Measurements from ENCODE around the gene APCS. TPM values are rescaled to one million over a fixed set of nuclear protein-coding genes. Genes with fewer than 3 reads are reported as not detected.

The APCS gene
- polyA plus RNA-seq, 1 donor from 2014 or later, result not detected

- H3K9me2 ChIP-seq (ENCODE audit: insufficient read depth, low read length), result no peaks in the 10 kb centered on the region
- no peak overlapping the region for H3K4me3 ChIP-seq (ENCODE audit: low read length)
- TF ChIP-seq RAD21 (conservative IDR thresholded peaks at IDR 0.05), result no peak
- TF ChIP-seq SMC3 (conservative IDR thresholded peaks at IDR 0.05; ENCODE audit: poor library complexity), result no peak
- TF ChIP-seq TAF1 (IDR thresholded peaks at IDR 0.05; ENCODE audit: low read depth), result no peak
- TF ChIP-seq REST (IDR thresholded peaks at IDR 0.05; ENCODE audit: borderline replicate concordance), result no peak
- TF ChIP-seq EZH2 (IDR thresholded peaks at IDR 0.05; ENCODE audit: borderline replicate concordance, insufficient read depth, low read length, poor library complexity, severe bottlenecking), result no peak
- no peak for TF ChIP-seq POLR2AphosphoS5 (IDR thresholded peaks at IDR 0.05)
- TF ChIP-seq MXI1 (conservative IDR thresholded peaks at IDR 0.05; ENCODE audit: poor library complexity, severe bottlenecking), result no peak
- no peak for TF ChIP-seq EP300 (conservative IDR thresholded peaks at IDR 0.05; ENCODE audit: poor library complexity, severe bottlenecking)
- TF ChIP-seq CTCF (IDR thresholded peaks at IDR 0.05; ENCODE audit: poor library complexity, severe bottlenecking), result no peak
- no peaks in the 10 kb centered on the region for H4K20me1 ChIP-seq (ENCODE audit: insufficient read depth)
- no peak overlapping the region for H3K4me2 ChIP-seq (ENCODE audit: low read length)
- H3K36me3 ChIP-seq (ENCODE audit: insufficient read depth, low read length), result no peaks in the 10 kb centered on the region
- no peak overlapping the region for H3K27ac ChIP-seq (ENCODE audit: low read length)
- H3K27me3 ChIP-seq (ENCODE audit: insufficient read depth, low read depth, low read length), result no peaks in the 10 kb centered on the region
- no peak overlapping the region for H3K9ac ChIP-seq (ENCODE audit: low read length)
- H3K9me3 ChIP-seq (ENCODE audit: low read length), result no peaks in the 10 kb centered on the region
- no peaks in the 10 kb centered on the region for H3K79me2 ChIP-seq (replicated peaks; ENCODE audit: insufficient read depth, low read length)
- no peak overlapping the region for H2AFZ ChIP-seq (ENCODE audit: low read depth, low read length)
- H3F3A ChIP-seq (ENCODE audit: insufficient read depth, low read length, poor library complexity, severe bottlenecking), result no peaks in the 10 kb centered on the region
Measured at GRCh38 chr1:159560599-159560998, 27.0 kb upstream of the APCS start.

GRCh38 chr1:159561497-159561896, 26.1 kb upstream of the APCS start:
- Histone ChIP-seq H3K9me2 (ENCODE audit: insufficient read depth, low read length) (no peaks in the 10 kb centered on the region), H3K9ac (ENCODE audit: low read length) (no peak overlapping the region), H4K20me1 (ENCODE audit: insufficient read depth) (no peaks in the 10 kb centered on the region), H3K36me3 (ENCODE audit: insufficient read depth, low read length) (no peaks in the 10 kb centered on the region), H3K27me3 (ENCODE audit: insufficient read depth, low read depth, low read length) (no peaks in the 10 kb centered on the region), H3K79me2 (replicated peaks; ENCODE audit: insufficient read depth, low read length) (no peaks in the 10 kb centered on the region), H2AFZ (ENCODE audit: low read depth, low read length) (no peak overlapping the region), H3K4me2 (ENCODE audit: low read length) (no peak overlapping the region), H3F3A (ENCODE audit: insufficient read depth, low read length, poor library complexity, severe bottlenecking) (no peaks in the 10 kb centered on the region), H3K27ac (ENCODE audit: low read length) (no peak overlapping the region), H3K4me3 (ENCODE audit: low read length) (no peak overlapping the region), H3K9me3 (ENCODE audit: low read length) (no peaks in the 10 kb centered on the region)
- no peak for TF ChIP-seq POLR2AphosphoS5 (IDR thresholded peaks at IDR 0.05)

- no peak for TF ChIP-seq EP300 (conservative IDR thresholded peaks at IDR 0.05; ENCODE audit: poor library complexity, severe bottlenecking)
- TF ChIP-seq SMC3 (conservative IDR thresholded peaks at IDR 0.05; ENCODE audit: poor library complexity), result no peak
- no peak for TF ChIP-seq POLR2AphosphoS5 (IDR thresholded peaks at IDR 0.05)
- no peak for TF ChIP-seq CTCF (IDR thresholded peaks at IDR 0.05; ENCODE audit: poor library complexity, severe bottlenecking)
- no peak for TF ChIP-seq TAF1 (IDR thresholded peaks at IDR 0.05; ENCODE audit: low read depth)
- TF ChIP-seq MXI1 (conservative IDR thresholded peaks at IDR 0.05; ENCODE audit: poor library complexity, severe bottlenecking), result no peak
- TF ChIP-seq RAD21 (conservative IDR thresholded peaks at IDR 0.05), result no peak
- TF ChIP-seq EZH2 (IDR thresholded peaks at IDR 0.05; ENCODE audit: borderline replicate concordance, insufficient read depth, low read length, poor library complexity, severe bottlenecking), result no peak
- no peak for TF ChIP-seq REST (IDR thresholded peaks at IDR 0.05; ENCODE audit: borderline replicate concordance)
- no peaks in the 10 kb centered on the region for H3F3A ChIP-seq (ENCODE audit: insufficient read depth, low read length, poor library complexity, severe bottlenecking)
- H3K9ac ChIP-seq (ENCODE audit: low read length), result no peak overlapping the region
- no peak overlapping the region for H3K27ac ChIP-seq (ENCODE audit: low read length)
- H3K27me3 ChIP-seq (ENCODE audit: insufficient read depth, low read depth, low read length), result no peaks in the 10 kb centered on the region
- no peaks in the 10 kb centered on the region for H3K36me3 ChIP-seq (ENCODE audit: insufficient read depth, low read length)
- H3K4me3 ChIP-seq (ENCODE audit: low read length), result no peak overlapping the region
- H3K4me2 ChIP-seq (ENCODE audit: low read length), result no peak overlapping the region
- H3K79me2 ChIP-seq (replicated peaks; ENCODE audit: insufficient read depth, low read length), result no peaks in the 10 kb centered on the region
- H3K9me3 ChIP-seq (ENCODE audit: low read length), result no peaks in the 10 kb centered on the region
- no peaks in the 10 kb centered on the region for H3K9me2 ChIP-seq (ENCODE audit: insufficient read depth, low read length)
- no peak overlapping the region for H2AFZ ChIP-seq (ENCODE audit: low read depth, low read length)
- H4K20me1 ChIP-seq (ENCODE audit: insufficient read depth), result no peaks in the 10 kb centered on the region
Measured at GRCh38 chr1:159562680-159563079, 24.9 kb upstream of the APCS start.
